ENCODE measurements around the gene MAPKAPK2. TPM values are rescaled to one million over a fixed set of nuclear protein-coding genes. Genes with fewer than 3 reads are reported as not detected.

Gene MAPKAPK2
- polyA plus RNA-seq, 1 donor (not counting 4 experiments of a cell fraction or from before 2014, with no cell fraction given) = 41.5 TPM

GRCh38 chr1:206702260-206702659, 17.6 kb downstream of the MAPKAPK2 start:
- Histone ChIP-seq H3K27ac (ENCODE audit: control insufficient read depth, insufficient read depth, low read length) (no peak overlapping the region), H4K20me1 (ENCODE audit: control insufficient read depth, extremely low read depth, insufficient read depth, low read length) (peaks cover 44% of the 10 kb centered on the region), H2AFZ (ENCODE audit: control insufficient read depth, low read length) (no peak overlapping the region), H3K4me1 (ENCODE audit: control insufficient read depth, extremely low read depth, insufficient read depth, low read length) (peaks cover 32% of the 10 kb centered on the region), H3K9me1 (ENCODE audit: control insufficient read depth, extremely low read depth, insufficient read depth, low read length) (peaks cover 3% of the 10 kb centered on the region), H3K79me2 (ENCODE audit: control insufficient read depth, insufficient read depth, low read length) (peaks cover 95% of the 10 kb centered on the region), H3K4me3 (ENCODE audit: control insufficient read depth in 2 of 3, extremely low read depth in 1 of 3, insufficient read depth in 2 of 3, low read depth in 1 of 3, low read length in 3 of 3) (no peak overlapping the region), H3K9ac (ENCODE audit: control insufficient read depth, extremely low read depth, insufficient read depth, low read length) (no peak overlapping the region), H3K4me2 (ENCODE audit: control insufficient read depth, extremely low read depth, insufficient read depth, low read depth, low read length) (peak overlapping the region; percentile 1), H3K27me3 (ENCODE audit: control insufficient read depth, extremely low read depth, insufficient read depth, low read length) (no peaks in the 10 kb centered on the region), H3K9me3 (ENCODE audit: control insufficient read depth, low read depth, low read length) (no peaks in the 10 kb centered on the region), H3K36me3 (ENCODE audit: control insufficient read depth in 2 of 2, extremely low read depth in 1 of 2, insufficient read depth in 2 of 2, low read length in 2 of 2) (peaks cover 3 to 4% of the 10 kb centered on the region in 2 experiments)
- no peak for DNase-seq (ENCODE audit: low read depth, low spot score)
- dilution Hi-C loops (cut with MboI; ENCODE audit: extremely low pct_ligation_motif_present, low sequenced_read_pairs) = no loop called here
- no peak for TF ChIP-seq CTCF (optimal IDR thresholded peaks at IDR 0.05 in 1 of 3, IDR thresholded peaks at IDR 0.05 in 1 of 3, conservative IDR thresholded peaks at IDR 0.05 in 1 of 3; ENCODE audit: extremely low read depth in 1 of 3, insufficient read depth in 2 of 3, low read length in 3 of 3)
- TF ChIP-seq EZH2 (IDR thresholded peaks at IDR 0.05; ENCODE audit: low read length) = no peak
- no peak for FAIRE-seq

- DNase-seq (ENCODE audit: low read depth, low spot score) (no peak), FAIRE-seq (no peak)
- Histone ChIP-seq H2AFZ (ENCODE audit: control insufficient read depth, low read length) (no peak overlapping the region), H3K4me3 (ENCODE audit: control insufficient read depth in 2 of 3, extremely low read depth in 1 of 3, insufficient read depth in 2 of 3, low read depth in 1 of 3, low read length in 3 of 3) (no peak overlapping the region), H3K27ac (ENCODE audit: control insufficient read depth, insufficient read depth, low read length) (no peak overlapping the region), H4K20me1 (ENCODE audit: control insufficient read depth, extremely low read depth, insufficient read depth, low read length) (peaks cover 44% of the 10 kb centered on the region), H3K9me1 (ENCODE audit: control insufficient read depth, extremely low read depth, insufficient read depth, low read length) (peaks cover 3% of the 10 kb centered on the region), H3K4me2 (ENCODE audit: control insufficient read depth, extremely low read depth, insufficient read depth, low read depth, low read length) (peak overlapping the region; percentile 1), H3K9ac (ENCODE audit: control insufficient read depth, extremely low read depth, insufficient read depth, low read length) (no peak overlapping the region), H3K36me3 (ENCODE audit: control insufficient read depth in 2 of 2, extremely low read depth in 1 of 2, insufficient read depth in 2 of 2, low read length in 2 of 2) (peaks cover 1% of the 10 kb centered on the region in 2 experiments), H3K9me3 (ENCODE audit: control insufficient read depth, low read depth, low read length) (no peaks in the 10 kb centered on the region), H3K27me3 (ENCODE audit: control insufficient read depth, extremely low read depth, insufficient read depth, low read length) (no peaks in the 10 kb centered on the region), H3K4me1 (ENCODE audit: control insufficient read depth, extremely low read depth, insufficient read depth, low read length) (peaks cover 36% of the 10 kb centered on the region), H3K79me2 (ENCODE audit: control insufficient read depth, insufficient read depth, low read length) (peaks cover 95% of the 10 kb centered on the region)
- TF ChIP-seq CTCF (optimal IDR thresholded peaks at IDR 0.05 in 1 of 3, IDR thresholded peaks at IDR 0.05 in 1 of 3, conservative IDR thresholded peaks at IDR 0.05 in 1 of 3; ENCODE audit: extremely low read depth in 1 of 3, insufficient read depth in 2 of 3, low read length in 3 of 3) (no peak), EZH2 (IDR thresholded peaks at IDR 0.05; ENCODE audit: low read length) (no peak)
- dilution Hi-C loops (cut with MboI; ENCODE audit: extremely low pct_ligation_motif_present, low sequenced_read_pairs) = no loop called here
Observed at GRCh38 chr1:206702803-206703202, 18.1 kb downstream of the MAPKAPK2 start.
